ENCODE results near the gene FAM210A.

Gene FAM210A

GRCh38 chr18:13620818-13621445 lies 105.4 kb downstream of the FAM210A start:
- no peak for DNase-seq

GRCh38 chr18:13620206-13620672 lies 106.1 kb downstream of the FAM210A start:
- DNase-seq, result no peak

GRCh38 chr18:13619505-13620205 lies 106.7 kb downstream of the FAM210A start:
- no peak for DNase-seq

- no peak for DNase-seq
Measured at GRCh38 chr18:13618760-13619438, 107.5 kb downstream of the FAM210A start.

- DNase-seq, result no peak
Measured at GRCh38 chr18:13617826-13618515, 108.4 kb downstream of the FAM210A start.

- DNase-seq, result no peak
Measured at GRCh38 chr18:13616525-13617035, 109.8 kb downstream of the FAM210A start.

GRCh38 chr18:13616041-13616440 lies 110.3 kb downstream of the FAM210A start:
- DNase-seq, result no peak

- DNase-seq, result no peak
Measured at GRCh38 chr18:13615432-13615861, 110.9 kb downstream of the FAM210A start.

GRCh38 chr18:13614641-13615288 lies 111.6 kb downstream of the FAM210A start:
- DNase-seq, result no peak

GRCh38 chr18:13613591-13614501 lies 112.5 kb downstream of the FAM210A start:
- no peak for DNase-seq

All from OCI-M1 (cell line).